Motor neuron (in vitro differentiated cells): ENCODE data around the gene ZNF502. TPM values are rescaled to one million over a fixed set of nuclear protein-coding genes. Genes with fewer than 3 reads are reported as not detected.

ENCODE experiments used
- ATAC-seq, 8 experiments: fragments of 200-7000 bp; cut with Tn5 transposase; replicated peaks in 6 of 8; 2 replicates each; pipeline ENCODE4 v1.8.0; 2021; ENCODE audit warnings: mild to moderate bottlenecking in 8 of 8, moderate library complexity in 8 of 8
- H3K27ac ChIP-seq, 2 donors: fragments of 250-450 bp; sonication (Bioruptor Pico); 2 replicates each; pipeline ENCODE4 v1.9.0; 2021; ENCODE audit warnings: antibody characterized with exemption in 2 of 2, mild to moderate bottlenecking in 2 of 2, moderate library complexity in 1 of 2
- H3K4me1 ChIP-seq, 2 donors: fragments of 250-450 bp; sonication (Bioruptor Pico); replicated peaks in 1 of 2; 2 replicates each; pipeline ENCODE4 v1.6.1; 2021; ENCODE audit warnings: antibody characterized with exemption in 2 of 2, mild to moderate bottlenecking in 2 of 2, moderate library complexity in 1 of 2
- H3K4me3 ChIP-seq, 5 donors: fragments of 250-450 bp; sonication (Bioruptor Pico); 2 replicates each; pipeline ENCODE4 v1.9.0; 2021; ENCODE audit warnings: antibody characterized with exemption in 5 of 5, mild to moderate bottlenecking in 5 of 5, moderate library complexity in 4 of 5
- WGBS, 10 experiments: fragments of 450-650 bp; shearing (Covaris generic); methylation state at CpG; one replicate each; pipeline ENCODE4 v1.0.0; 2022; 5-methylcytosine and 5-hydroxymethylcytosine counted together
- in situ Hi-C, 9 experiments: fragments of 400-800 bp; cut with MboI; loops; one replicate each; pipeline ENCODE4 v1.15.0; 2021; ENCODE audit warnings: low sequenced_read_pairs in 9 of 9, low pct_unique_long_range_greater_than_20kb in 2 of 9; ENCODE audit not compliant: unreplicated experiment in 9 of 9
- total RNA-seq, 8 experiments: library from RNA; unstranded; fragments of 300-600 nt; gene quantifications; 2 replicates each; pipeline versions ENCODE4 v1.2.3 to v1.2.4, GENCODE V29; 2022

ZNF502 gene
- total RNA-seq, 8 experiments from 2014 or later = 0.11 to 9.1 (median 3.0) TPM

DNA sequence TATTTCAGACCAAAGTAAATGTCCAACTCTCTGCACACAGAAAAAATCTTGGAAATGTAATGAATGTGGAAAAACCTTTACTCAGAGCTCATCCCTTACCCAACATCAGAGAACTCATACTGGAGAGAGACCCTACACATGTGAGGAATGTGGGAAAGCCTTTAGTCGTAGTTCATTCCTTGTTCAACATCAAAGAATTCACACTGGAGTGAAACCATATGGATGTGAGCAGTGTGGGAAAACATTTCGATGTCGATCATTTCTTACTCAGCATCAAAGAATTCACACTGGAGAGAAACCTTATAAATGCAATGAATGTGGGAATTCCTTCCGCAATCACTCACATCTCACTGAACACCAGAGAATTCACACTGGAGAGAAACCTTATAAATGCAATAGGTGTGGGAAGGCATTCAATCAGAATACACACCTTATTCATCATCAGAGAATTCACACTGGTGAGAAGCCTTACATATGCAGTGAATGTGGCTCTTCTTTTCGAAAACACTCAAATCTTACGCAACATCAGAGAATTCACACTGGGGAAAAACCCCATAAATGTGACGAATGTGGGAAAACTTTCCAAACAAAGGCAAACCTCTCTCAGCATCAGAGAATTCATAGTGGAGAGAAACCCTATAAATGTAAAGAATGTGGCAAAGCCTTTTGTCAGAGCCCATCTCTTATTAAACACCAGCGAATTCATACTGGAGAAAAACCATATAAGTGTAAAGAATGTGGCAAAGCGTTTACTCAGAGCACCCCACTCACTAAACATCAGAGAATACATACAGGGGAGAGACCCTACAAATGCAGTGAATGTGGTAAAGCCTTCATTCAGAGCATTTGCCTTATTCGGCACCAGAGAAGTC lies 9.0 kb downstream of the ZNF502 start:
- in situ Hi-C loops = no loop called here
- no peak for ATAC-seq
- Histone ChIP-seq H3K27ac (no peak overlapping the region), H3K4me3 (no peak overlapping the region), H3K4me1 (no peaks in the 10 kb centered on the region)
- WGBS, 10 experiments = 59 to 100% (median 84%) methylated on average over 3 to 10 of the region's 10 CpGs; no CpG with 5 or more reads in 1 of the 10 experiments

DNA sequence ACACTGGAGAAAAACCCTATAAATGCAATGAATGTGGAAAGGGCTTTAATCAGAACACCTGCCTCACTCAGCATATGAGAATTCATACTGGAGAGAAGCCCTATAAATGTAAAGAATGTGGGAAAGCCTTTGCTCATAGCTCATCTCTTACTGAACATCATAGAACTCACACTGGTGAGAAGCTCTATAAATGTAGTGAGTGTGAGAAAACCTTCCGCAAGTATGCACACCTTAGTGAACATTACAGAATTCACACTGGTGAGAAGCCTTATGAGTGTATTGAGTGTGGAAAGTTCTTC lies 9.6 kb downstream of the ZNF502 start:
- no peaks in the 10 kb centered on the region for H3K4me1 ChIP-seq
- no peak overlapping the region for H3K4me3 ChIP-seq
- in situ Hi-C loops = no loop called here
- H3K27ac ChIP-seq = no peak overlapping the region
- WGBS, 10 experiments = 80 to 100% (median 89%) methylated on average over 1 of the region's 1 CpG; no CpG with 5 or more reads in 3 of the 10 experiments
- ATAC-seq = no peak

DNA sequence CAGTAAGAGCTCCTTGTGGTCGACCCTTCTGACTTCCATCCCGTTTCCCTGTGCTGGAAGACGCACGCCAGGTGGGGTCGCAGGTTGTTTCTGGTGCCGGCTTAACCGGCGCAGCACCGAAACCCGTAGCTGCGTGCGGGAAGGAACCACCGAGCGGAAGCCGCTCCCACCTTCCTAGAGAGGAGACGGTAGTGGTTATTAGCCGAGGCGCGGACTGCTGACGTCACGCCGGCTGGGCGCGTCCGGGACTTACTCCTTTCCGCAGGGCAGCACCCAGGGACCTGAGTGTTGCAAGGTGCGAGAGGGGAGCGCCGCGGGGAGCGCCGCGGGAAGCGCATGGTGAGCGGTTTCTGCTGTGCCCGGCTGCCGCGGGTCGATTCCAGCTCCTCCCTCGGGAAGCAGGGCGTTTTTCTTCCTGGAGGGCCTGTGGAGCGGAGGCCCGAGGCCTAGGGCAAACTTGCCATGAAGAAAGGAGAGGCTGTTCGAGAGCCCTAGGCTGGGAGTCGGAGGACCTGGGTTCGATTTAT lies 17.0 kb downstream of the ZNF502 start, which contains the start of gene ZNF501:
Gene ZNF501 (plus strand): TSS at position 252 of the 527 bp plus-strand sequence. CDS start 4,787 bp downstream, outside the sequence.
- peak within 1 kb of the TSS in 4 of 5 donors; percentile 33 to 54 (median 48) for H3K4me3 ChIP-seq
- in situ Hi-C loops = no loop called here
- peak within 1 kb of the TSS in 1 of 2 donors; percentile 64 for H3K27ac ChIP-seq
- ATAC-seq = peak; percentile 64 to 100 (median 83)
- WGBS, 10 experiments = 0 to 90% (median 66%) methylated on average over 2 to 41 of the region's 46 CpGs; no CpG with 5 or more reads in 2 of the 10 experiments
- no peaks in the 10 kb centered on the region for H3K4me1 ChIP-seq

DNA sequence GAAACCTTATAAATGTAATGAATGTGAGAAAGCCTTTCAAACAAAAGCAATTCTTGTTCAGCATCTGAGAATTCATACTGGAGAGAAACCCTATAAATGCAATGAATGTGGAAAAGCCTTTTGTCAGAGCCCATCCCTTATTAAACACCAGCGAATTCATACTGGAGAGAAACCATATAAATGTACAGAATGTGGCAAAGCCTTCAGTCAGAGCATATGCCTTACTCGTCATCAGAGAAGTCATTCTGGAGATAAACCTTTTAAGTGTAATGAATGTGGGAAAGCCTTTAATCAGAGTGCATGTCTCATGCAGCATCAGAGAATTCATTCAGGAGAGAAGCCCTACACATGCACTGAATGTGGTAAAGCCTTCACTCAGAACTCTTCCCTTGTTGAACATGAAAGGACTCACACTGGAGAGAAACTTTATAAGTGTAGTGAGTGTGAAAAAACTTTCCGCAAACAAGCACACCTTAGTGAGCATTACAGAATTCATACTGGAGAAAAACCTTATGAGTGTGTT lies 22.2 kb downstream of the ZNF502 start:
- H3K4me1 ChIP-seq = no peaks in the 10 kb centered on the region
- no peak overlapping the region for H3K27ac ChIP-seq
- in situ Hi-C loops = no loop called here
- no peak for ATAC-seq
- 50 to 100% (median 93%) methylated on average over 1 to 3 of the region's 3 CpGs; no CpG with 5 or more reads in 1 of the 10 experiments for WGBS, 10 experiments
- no peak overlapping the region for H3K4me3 ChIP-seq

DNA sequence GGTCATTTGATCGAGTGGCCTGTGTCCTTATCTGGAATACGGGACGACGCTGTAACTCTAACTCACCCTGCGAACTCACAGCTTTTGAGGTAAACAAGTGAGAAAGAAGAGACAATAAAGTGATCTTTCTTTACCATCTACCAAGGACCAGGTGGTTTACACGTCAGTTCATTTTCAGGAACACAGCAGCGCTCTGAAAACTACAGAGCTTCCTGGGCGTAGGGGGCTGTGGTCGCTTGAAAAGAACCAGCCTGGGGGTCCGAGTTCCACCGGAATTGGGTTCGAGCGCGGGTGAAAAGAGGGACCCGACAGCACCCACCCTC lies 48.6 kb downstream of the ZNF502 start:
- peak overlapping the region; percentile 62 to 96 (median 70) for H3K4me3 ChIP-seq
- H3K4me1 ChIP-seq = peaks cover 0 to 10% of the 10 kb centered on the region in 2 donors
- in situ Hi-C loops = no loop called here
- ATAC-seq = peak in 2 of 8 experiments; percentile 13 to 26
- 0 to 9% (median 1%) methylated on average over 1 to 13 of the region's 15 CpGs; no CpG with 5 or more reads in 4 of the 10 experiments for WGBS, 10 experiments
- H3K27ac ChIP-seq = peak overlapping the region; percentile 69 to 83

DNA sequence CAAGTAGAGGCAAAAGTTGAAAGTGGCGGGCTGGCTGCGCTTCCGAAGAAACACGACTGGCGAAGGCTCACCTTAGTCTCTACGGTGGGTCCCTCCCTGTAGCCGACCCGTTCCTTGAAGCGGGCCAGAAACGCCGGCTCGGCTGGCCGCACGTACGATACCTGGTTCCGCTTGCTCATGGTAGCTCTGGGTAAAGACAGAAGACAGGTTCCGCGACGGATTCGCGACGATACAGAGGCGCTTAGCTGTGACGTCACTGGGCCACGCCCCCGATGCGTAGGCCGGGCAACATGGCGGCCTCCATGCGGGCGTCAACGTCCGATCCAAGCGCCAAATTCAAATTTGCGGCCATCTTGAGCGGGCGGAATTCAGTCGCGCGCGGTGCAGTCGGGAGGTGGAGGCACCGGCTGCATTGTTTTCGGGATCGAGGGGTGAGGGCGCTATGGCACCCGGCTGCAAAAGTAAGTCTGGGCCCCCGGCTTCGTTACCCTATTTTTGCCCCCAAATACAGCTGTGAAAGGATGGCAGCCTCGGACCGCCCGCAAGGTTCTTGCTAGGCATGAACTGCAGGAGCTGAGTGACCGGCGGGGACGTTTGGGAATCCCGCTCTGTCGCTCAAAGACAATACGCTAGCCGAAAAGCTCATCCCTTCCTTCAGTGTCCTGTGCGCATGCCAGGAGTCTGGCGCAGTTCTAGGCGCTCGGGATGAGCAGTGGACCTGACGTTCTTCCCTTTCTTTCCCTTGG lies 49.1 kb downstream of the ZNF502 start, which contains the start of the genes KIAA1143 and KIF15:
Gene KIAA1143 (minus strand): TSS at position 196 of the 746 bp plus-strand sequence. CDS start 17 bp downstream, at position 179.
Gene KIF15 (plus strand): TSS at position 371 of the 746 bp plus-strand sequence. CDS start 72 bp downstream, at position 443.
- in situ Hi-C loops = no loop called here
- peak; percentile 91 to 99 (median 98) for ATAC-seq
- Histone ChIP-seq H3K27ac (peak within 1 kb of the TSS; percentile 69 to 83), H3K4me3 (peak within 1 kb of the TSS; percentile 62 to 96 (median 70)), H3K4me1 (peaks cover 0 to 10% of the 10 kb centered on the region in 2 donors)
- 0 to 3% (median 0%) methylated on average over 1 to 16 of the region's 64 CpGs; no CpG with 5 or more reads in 2 of the 10 experiments for WGBS, 10 experiments

DNA sequence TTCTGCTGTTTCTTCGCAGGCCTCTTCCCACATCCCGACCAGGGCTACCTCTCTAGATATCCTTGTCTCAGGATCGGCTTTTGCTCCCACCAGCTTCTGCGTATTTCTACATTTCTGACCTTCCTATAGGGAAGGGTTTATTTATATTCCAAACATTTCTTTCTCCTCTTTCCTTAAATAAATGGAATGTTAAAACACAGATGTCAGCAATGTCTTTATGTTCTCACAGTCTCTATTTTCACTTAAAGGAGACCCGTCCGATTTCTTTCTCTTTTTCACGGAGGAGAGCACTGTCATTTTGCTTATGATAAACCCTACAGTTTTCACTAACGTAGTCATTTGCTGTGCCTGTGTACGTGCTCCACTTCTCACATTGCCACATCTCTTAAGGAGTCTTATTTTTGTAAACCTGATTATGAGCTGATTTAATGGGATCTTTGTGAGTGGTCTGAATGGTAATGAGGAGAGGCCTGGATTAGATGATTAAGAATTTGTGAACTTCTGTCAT lies 49.8 kb downstream of the ZNF502 start:
- no peak for ATAC-seq
- in situ Hi-C loops = no loop called here
- H3K27ac ChIP-seq = peak overlapping the region in 1 of 2 donors; percentile 49

DNA sequence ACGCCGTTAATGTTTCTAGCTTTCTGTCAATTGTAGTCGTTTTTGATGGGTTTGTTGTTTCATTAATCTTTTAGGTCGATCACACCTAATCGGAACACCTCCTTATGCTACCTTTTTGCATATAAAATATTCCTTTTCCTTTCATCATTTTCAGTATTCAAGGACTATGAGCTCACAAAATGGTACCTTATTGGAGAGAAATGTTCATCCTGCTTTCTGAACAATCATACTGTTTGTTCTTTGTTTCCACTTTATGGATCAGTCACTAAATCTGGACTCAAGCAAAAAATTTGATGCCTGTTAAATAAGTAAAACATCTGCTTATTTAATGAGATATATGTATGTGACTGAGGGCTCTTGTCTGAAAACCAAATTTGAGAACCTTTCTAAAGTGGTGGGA lies 50.2 kb downstream of the ZNF502 start:
- Histone ChIP-seq H3K27ac (no peak overlapping the region), H3K4me3 (peak overlapping the region in 4 of 5 donors; percentile 62 to 96 (median 75)), H3K4me1 (peaks cover 0 to 10% of the 10 kb centered on the region in 2 donors)
- in situ Hi-C loops = no loop called here
- no peak for ATAC-seq
- 4 to 50% (median 13%) methylated on average over 2 to 5 of the region's 5 CpGs for WGBS, 10 experiments

More for the DNA sequence above, 49.8 kb downstream of the ZNF502 start:
- 0 to 4% (median 3%) methylated on average over 5 to 9 of the region's 9 CpGs; no CpG with 5 or more reads in 1 of the 10 experiments for WGBS, 10 experiments
- peak overlapping the region; percentile 62 to 96 (median 70) for H3K4me3 ChIP-seq
- H3K4me1 ChIP-seq = peaks cover 0 to 10% of the 10 kb centered on the region in 2 donors

DNA sequence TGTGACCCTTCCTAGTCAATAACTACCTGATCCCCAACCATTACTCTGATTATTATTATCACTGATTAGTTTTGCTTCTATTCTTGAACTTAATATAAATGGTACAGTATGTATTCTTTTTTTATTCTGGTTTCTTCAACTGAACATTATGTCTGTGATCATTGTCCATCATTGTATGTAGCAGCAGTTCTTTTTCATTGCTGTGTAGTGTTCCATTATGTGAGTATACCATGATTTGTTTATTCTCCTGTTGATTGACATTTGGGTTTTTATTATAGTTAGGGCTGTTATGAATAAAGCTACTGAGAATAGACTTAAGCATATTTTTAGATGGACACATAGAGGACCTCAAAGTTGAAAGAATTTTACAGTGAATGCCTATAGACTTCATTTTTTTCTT lies 51.8 kb downstream of the ZNF502 start:
- no peak for ATAC-seq
- Histone ChIP-seq H3K4me3 (no peak overlapping the region), H3K4me1 (peaks cover 0 to 10% of the 10 kb centered on the region in 2 donors), H3K27ac (no peak overlapping the region)
- in situ Hi-C loops = no loop called here

DNA sequence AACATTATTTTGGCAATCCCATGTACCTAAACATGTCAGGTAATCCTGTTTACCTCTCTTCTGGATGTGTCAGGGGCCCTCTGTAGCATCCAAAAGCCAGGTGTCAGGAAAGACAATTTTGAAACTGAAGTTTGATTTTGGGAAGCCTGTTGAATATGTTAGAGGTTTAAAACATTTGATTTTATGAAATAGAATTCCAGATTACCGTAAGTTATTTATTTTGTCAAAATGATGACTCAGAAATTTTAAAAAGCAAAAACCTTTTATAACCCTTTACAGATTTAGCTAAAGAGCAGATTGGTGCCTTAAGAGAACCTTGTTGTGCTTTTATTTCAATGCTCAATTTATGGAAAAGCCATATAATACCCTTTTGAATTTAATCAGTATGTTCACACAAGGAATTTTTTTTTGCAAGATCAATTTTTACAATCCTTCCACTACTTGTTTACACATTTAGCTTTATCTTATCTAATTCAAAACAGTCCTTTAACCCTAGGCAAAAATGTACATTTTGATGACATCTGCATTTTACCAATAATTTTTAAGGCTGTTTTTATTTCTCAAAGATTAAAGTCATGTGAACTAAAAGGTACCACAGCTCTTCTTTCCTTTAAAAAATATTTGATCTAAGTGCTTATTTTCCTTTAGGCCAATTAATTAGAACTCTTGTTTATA lies 59.1 kb downstream of the ZNF502 start:
- no peak for ATAC-seq
- Histone ChIP-seq H3K4me3 (no peak overlapping the region), H3K4me1 (no peaks in the 10 kb centered on the region), H3K27ac (no peak overlapping the region)
- 57 to 100% (median 100%) methylated on average over 1 of the region's 1 CpG; no CpG with 5 or more reads in 1 of the 10 experiments for WGBS, 10 experiments
- in situ Hi-C loops = no loop called here

DNA sequence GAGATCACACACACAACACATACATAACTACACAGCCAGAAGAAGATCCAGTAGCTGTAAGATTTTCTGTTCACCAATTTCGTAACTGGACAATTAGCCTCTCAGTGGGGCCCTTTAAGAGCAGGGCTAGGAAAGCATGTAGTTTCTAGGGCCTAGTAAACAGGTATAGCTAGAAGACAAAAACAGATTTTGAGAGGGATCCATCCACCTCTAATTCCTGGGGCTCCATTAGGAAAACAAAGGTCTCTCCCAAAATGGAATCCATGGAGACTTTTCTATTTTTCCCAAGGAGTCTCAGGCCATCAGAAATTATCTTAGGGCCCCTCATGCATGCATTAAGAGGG lies 59.6 kb downstream of the ZNF502 start:
- in situ Hi-C loops = no loop called here
- no peak overlapping the region for H3K4me3 ChIP-seq
- no peak for ATAC-seq
- H3K27ac ChIP-seq = no peak overlapping the region
- no peaks in the 10 kb centered on the region for H3K4me1 ChIP-seq
- 83 to 100% (median 100%) methylated on average over 1 of the region's 1 CpG; no CpG with 5 or more reads in 2 of the 10 experiments for WGBS, 10 experiments
